ACC112 (cell line): ENCODE measurements around the gene GDF9.

ENCODE experiments used
- H2AFZ ChIP-seq: fragments of 200-600 bp; sonication (generic); one replicate; pipeline ENCODE4 v1.6.0; 2017; ENCODE audit warnings: antibody characterized with exemption, low read length; ENCODE audit not compliant: unreplicated experiment
- H3K27ac ChIP-seq: fragments of 200-600 bp; sonication (generic); 2 replicates; pipeline ENCODE4 v1.5.1; 2014; ENCODE audit warnings: low read depth, mild to moderate bottlenecking, antibody characterized with exemption, low read length, moderate library complexity
- H3K27me3 ChIP-seq: fragments of 200-600 bp; sonication (generic); 2 replicates; pipeline ENCODE4 v1.6.1; 2014; ENCODE audit warnings: mild to moderate bottlenecking, antibody characterized with exemption, low read length, moderate library complexity, mixed read lengths; ENCODE audit not compliant: insufficient read depth
- H3K36me3 ChIP-seq: fragments of 200-600 bp; sonication (generic); 2 replicates; pipeline ENCODE4 v1.6.1; 2016; ENCODE audit warnings: mild to moderate bottlenecking, antibody characterized with exemption, low read length, moderate library complexity, mixed read lengths; ENCODE audit not compliant: insufficient read depth
- H3K4me1 ChIP-seq: fragments of 200-600 bp; sonication (generic); one replicate; pipeline ENCODE4 v1.6.1; 2016; ENCODE audit warnings: low read length, mixed read lengths; ENCODE audit not compliant: insufficient read depth, unreplicated experiment, control insufficient read depth
- H3K4me3 ChIP-seq: fragments of 200-600 bp; sonication (generic); 2 replicates; pipeline ENCODE4 v1.5.1; 2014; ENCODE audit warnings: mild to moderate bottlenecking, low read depth, low read length
- H3K79me2 ChIP-seq: fragments of 200-600 bp; sonication (generic); one replicate; pipeline ENCODE4 v1.6.0; 2016; ENCODE audit warnings: low read length; ENCODE audit not compliant: control insufficient read depth, unreplicated experiment, insufficient read depth

GDF9 gene

GRCh38 chr5:132890817-132891216 is 24.5 kb upstream of the GDF9 start:
- Histone ChIP-seq H3K27me3 (no peaks in the 10 kb centered on the region), H3K4me1 (no peaks in the 10 kb centered on the region), H3K36me3 (peaks cover 56% of the 10 kb centered on the region), H3K4me3 (no peak overlapping the region), H3K79me2 (peaks cover 21% of the 10 kb centered on the region), H3K27ac (no peak overlapping the region), H2AFZ (no peak overlapping the region)

GRCh38 chr5:132889501-132889900 is 23.2 kb upstream of the GDF9 start:
- Histone ChIP-seq H2AFZ (no peak overlapping the region), H3K4me1 (no peaks in the 10 kb centered on the region), H3K4me3 (no peak overlapping the region), H3K27me3 (no peaks in the 10 kb centered on the region), H3K79me2 (peaks cover 13% of the 10 kb centered on the region), H3K36me3 (peaks cover 48% of the 10 kb centered on the region), H3K27ac (no peak overlapping the region)

- Histone ChIP-seq H3K4me3 (no peak overlapping the region), H3K27ac (no peak overlapping the region), H3K4me1 (no peaks in the 10 kb centered on the region), H3K79me2 (peaks cover 6% of the 10 kb centered on the region), H3K27me3 (no peaks in the 10 kb centered on the region), H2AFZ (no peak overlapping the region), H3K36me3 (peaks cover 38% of the 10 kb centered on the region)
These were observed 21.0 kb upstream of the GDF9 start for GRCh38 chr5:132887283-132887682.

GRCh38 chr5:132886064-132886823 is 20.0 kb upstream of the GDF9 start:
- no peak overlapping the region for H3K27ac ChIP-seq
- H3K4me1 ChIP-seq: no peaks in the 10 kb centered on the region
- no peak overlapping the region for H2AFZ ChIP-seq
- no peaks in the 10 kb centered on the region for H3K27me3 ChIP-seq
- no peak overlapping the region for H3K4me3 ChIP-seq
- peaks cover 36% of the 10 kb centered on the region for H3K36me3 ChIP-seq
- peaks cover 5% of the 10 kb centered on the region for H3K79me2 ChIP-seq

GRCh38 chr5:132884548-132884947 is 18.3 kb upstream of the GDF9 start:
- Histone ChIP-seq H3K4me3 (no peak overlapping the region), H3K4me1 (no peaks in the 10 kb centered on the region), H3K79me2 (peaks cover 2% of the 10 kb centered on the region), H3K27ac (no peak overlapping the region), H2AFZ (no peak overlapping the region), H3K36me3 (peaks cover 49% of the 10 kb centered on the region), H3K27me3 (no peaks in the 10 kb centered on the region)

GRCh38 chr5:132883261-132883834 is 17.1 kb upstream of the GDF9 start:
- Histone ChIP-seq H3K27me3 (no peaks in the 10 kb centered on the region), H3K4me1 (peaks cover 5% of the 10 kb centered on the region), H3K79me2 (peaks cover 2% of the 10 kb centered on the region), H2AFZ (no peak overlapping the region), H3K27ac (no peak overlapping the region), H3K36me3 (peaks cover 57% of the 10 kb centered on the region), H3K4me3 (no peak overlapping the region)

- H3K4me1 ChIP-seq: peaks cover 13% of the 10 kb centered on the region
- no peaks in the 10 kb centered on the region for H3K27me3 ChIP-seq
- no peak overlapping the region for H3K27ac ChIP-seq
- H3K4me3 ChIP-seq: no peak overlapping the region
- peaks cover 2% of the 10 kb centered on the region for H3K79me2 ChIP-seq
- H2AFZ ChIP-seq: no peak overlapping the region
- H3K36me3 ChIP-seq: peaks cover 48% of the 10 kb centered on the region
These were observed 11.7 kb upstream of the GDF9 start for GRCh38 chr5:132877938-132878337.

GRCh38 chr5:132877466-132877865 is 11.2 kb upstream of the GDF9 start:
- no peak overlapping the region for H2AFZ ChIP-seq
- H3K36me3 ChIP-seq: peaks cover 47% of the 10 kb centered on the region
- no peak overlapping the region for H3K27ac ChIP-seq
- H3K4me3 ChIP-seq: no peak overlapping the region
- no peaks in the 10 kb centered on the region for H3K27me3 ChIP-seq
- H3K4me1 ChIP-seq: peaks cover 13% of the 10 kb centered on the region
- H3K79me2 ChIP-seq: peaks cover 2% of the 10 kb centered on the region

GRCh38 chr5:132876020-132876759 is 9.9 kb upstream of the GDF9 start:
- H3K27me3 ChIP-seq: no peaks in the 10 kb centered on the region
- no peak overlapping the region for H3K27ac ChIP-seq
- peaks cover 43% of the 10 kb centered on the region for H3K36me3 ChIP-seq
- peaks cover under 1% of the 10 kb centered on the region for H3K79me2 ChIP-seq
- peaks cover 13% of the 10 kb centered on the region for H3K4me1 ChIP-seq
- no peak overlapping the region for H2AFZ ChIP-seq
- no peak overlapping the region for H3K4me3 ChIP-seq

- H3K27me3 ChIP-seq: no peaks in the 10 kb centered on the region
- H3K4me3 ChIP-seq: no peak overlapping the region
- no peaks in the 10 kb centered on the region for H3K79me2 ChIP-seq
- H3K4me1 ChIP-seq: peaks cover 13% of the 10 kb centered on the region
- H3K36me3 ChIP-seq: peaks cover 24% of the 10 kb centered on the region
- no peak overlapping the region for H2AFZ ChIP-seq
- no peak overlapping the region for H3K27ac ChIP-seq
These were observed 7.6 kb upstream of the GDF9 start for GRCh38 chr5:132873930-132874271.
